Eye (tissue), 1 donor: ENCODE results near the gene PFN1.
"Not testable (repeated sequence)": the region's sequence is repeated elsewhere in the genome, so short reads cannot be mapped to it uniquely, and the experiment has no call there.

Experiments used
- DNase-seq: peaks from one replicate; pipeline ENCODE4 v3.0.0-alpha.2; 2015

Gene PFN1

DNA sequence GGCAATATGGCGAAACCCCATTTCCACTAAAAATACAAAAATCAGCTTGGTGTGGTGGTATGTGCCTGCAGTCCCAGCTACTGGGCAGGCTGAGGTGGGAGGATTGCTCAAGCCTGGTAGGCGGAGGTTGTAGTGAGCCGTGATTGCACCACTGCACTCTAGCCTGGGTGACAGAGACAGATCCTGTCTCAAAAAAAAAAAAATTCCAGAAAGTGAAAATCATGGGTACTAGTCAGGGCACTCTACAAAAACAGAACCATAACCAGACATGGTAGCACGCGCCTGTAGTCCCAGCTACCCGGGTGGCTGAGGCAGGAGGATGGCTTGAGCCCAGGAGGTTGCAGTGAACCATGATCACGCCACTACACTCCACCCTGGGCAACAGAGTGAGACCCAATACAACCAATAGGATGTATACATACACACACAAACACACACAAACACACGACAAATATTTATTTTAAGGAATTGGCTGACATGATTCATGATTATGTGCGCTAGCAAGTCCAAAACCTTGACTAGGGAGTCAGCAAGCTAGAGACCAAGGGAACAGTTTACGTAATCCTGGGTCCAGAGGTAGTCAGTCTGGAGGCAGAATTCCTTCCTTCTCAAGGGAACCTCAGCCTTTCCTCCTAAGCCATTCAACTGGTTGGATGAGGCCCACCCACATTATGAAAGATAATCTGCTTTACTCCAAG lies 27.8 kb downstream of the PFN1 start:
- DNase-seq, result no peak

DNA sequence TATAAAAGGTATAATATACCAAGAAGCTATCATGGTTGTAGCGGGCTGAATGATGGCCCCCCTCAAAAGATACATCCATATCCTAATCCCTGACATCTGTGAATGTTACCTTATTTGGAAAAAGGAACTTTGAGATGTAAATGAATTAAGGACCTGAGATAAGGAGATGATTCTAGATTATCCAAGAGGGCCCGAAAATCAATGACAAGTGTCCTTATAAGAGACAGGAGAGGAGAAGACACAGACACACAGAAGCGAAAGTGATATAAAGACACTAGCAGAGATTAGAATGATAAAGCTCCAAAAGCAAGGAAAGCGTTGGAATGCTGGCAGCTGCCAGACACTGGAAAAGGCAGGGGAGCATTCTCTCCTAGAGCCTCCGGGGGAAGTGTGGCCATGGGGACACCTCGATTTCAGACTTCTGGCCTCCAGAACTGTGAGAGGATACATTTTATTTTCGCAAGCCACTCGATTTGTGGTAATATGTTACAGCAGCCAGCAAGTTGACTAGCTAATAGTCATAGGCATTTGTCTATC lies 28.8 kb downstream of the PFN1 start:
- DNase-seq, result no peak

DNA sequence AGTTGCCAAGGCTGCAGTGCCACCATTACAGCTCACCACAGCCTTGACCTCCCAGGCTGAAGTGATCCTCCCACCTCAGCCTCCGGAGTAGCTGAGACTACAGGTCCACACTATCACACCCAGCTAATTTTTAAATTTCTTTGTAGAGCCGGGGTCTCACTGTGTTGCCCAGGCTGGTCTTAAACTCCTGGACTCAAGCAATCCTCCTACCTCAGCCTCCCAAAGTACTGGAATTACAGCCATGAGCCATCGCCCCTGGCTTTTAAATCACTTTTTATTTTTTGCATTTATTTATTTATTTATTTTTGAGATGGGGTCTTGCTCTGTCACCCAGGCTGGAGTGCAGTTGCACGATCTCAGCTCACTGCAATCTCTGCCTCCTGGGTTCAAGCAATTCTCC lies 33.8 kb downstream of the PFN1 start:
- not testable (repeated sequence) for DNase-seq

DNA sequence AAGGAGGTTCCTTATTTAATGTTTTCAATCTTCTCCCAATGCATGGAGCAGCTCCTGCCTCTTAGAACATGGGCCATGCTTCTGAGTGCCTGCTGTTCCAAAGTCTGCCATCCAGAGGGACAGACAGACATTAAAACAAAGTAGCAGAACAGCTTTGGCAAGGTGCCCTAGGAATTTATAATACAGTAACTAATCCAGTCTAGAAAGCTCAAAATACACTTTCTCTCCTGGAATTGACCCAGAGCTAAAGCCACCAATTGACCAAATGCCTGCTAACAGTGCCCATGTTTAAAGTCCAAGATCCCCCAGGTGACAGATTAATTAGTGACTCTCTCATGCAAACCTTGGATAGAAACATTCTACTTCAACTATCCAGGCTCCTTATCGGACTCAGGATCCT lies 34.3 kb downstream of the PFN1 start:
- DNase-seq, result peak; percentile 11

DNA sequence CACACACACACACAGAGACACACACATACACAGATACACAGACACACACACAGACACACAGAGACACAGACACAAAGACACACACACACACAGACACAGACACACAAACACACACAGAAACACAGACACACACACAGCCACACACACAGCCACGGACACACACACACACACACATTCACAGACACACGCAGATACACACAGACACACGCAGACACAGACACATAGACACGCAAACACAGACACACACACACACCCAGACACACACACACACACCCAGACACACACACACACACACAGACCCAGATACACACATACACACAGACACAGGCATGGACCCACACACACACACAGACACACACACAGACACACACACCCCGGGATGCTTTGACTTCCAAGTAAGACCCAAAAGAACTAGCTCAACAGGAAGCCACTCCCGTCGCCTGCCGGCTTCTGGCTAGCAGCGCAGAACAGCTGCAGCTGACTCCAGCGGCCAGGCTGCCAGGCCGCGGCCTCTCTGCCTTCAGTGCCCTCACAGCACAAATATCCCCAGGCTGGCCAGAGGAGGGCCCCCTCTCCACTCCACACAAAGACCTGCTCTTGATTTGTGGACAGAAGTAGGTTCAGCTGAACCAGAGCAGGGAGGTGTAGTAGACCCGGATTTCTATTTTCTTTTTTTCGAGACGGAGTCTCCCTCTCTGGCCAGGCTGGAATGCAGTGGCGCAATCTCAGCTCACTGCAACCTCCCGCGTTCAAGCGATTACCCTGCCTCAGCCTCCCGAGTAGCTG lies 39.4 kb downstream of the PFN1 start:
- peak; percentile 92 for DNase-seq

DNA sequence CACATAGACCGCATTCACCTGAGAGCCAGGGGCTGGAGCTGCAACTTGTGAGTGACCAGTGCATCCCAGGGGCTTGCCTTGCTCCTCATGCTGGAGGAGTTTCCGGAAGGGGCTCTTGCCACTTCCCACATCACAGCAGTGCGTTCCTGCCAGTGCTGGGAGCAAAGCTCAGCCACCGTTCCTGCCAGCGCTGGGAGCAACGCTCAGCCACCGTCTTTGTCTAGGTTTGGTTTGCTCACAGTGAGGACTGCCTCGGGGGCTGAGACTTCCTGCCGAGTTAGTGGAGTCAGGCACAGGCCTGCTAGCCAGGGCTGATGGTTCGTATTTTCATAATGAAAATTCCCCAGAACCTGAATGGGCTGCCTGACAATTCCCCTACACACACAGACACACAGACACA lies 40.0 kb downstream of the PFN1 start:
- DNase-seq, result peak; percentile 38

DNA sequence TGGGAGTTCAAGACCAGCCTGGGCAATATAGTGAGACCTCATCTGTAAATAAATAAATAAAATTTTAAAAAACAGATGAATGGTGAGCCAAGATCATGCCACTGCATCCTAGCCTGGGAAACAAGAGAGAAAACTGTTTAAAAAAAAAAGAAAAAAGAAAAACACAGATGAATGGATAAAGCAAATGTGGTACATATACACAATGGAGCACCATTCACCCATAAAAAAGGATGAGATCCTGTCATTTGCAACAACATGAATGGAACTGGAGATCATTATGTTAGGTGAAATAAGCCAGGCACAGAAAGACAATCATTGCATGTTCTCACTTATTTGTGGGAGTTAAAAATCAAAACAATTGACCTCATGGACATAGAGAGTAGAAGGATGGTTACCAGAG lies 41.7 kb downstream of the PFN1 start:
- not testable (repeated sequence) for DNase-seq

DNA sequence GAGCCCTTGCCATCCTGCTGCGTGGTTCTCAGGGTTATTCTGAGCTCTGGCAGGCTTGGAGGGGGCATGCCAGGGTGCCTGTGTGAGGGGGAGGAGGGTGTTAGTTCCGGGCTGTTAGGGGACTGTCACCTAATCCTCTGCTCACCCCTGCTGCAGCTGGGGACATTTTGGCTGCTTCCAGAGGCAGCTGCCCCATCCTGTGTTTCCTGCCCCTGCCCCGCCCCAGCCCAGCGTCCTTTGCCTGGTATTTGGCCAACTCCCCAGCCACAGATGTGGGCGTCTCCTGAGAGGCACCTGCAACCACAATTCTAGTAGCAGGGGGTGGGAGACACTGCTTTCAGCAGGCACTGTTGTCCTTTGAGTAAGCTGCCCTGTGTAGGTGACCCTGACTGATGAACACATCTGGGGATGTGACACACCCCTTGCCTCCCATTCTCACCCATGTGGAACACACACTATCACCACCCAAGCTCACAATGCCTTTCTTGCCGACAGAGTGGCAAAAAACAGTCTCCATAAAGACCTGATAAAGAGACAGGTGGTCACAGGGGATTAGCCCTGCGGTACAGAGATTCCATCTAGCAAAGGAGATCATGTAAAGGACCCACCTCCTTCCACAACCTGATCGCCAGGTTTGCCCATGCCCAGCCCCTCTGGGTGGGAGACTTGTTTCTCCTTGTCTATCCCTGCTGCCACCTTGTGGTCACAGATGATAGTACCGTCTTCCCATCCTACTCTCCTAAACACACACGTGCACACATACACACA lies 45.1 kb downstream of the PFN1 start, which contains the start of gene CHRNE:
TSS of gene CHRNE (minus strand) at position 48 of the 768 bp plus-strand sequence. CDS start at position 13, 35 bp downstream.
- peak; percentile 91 for DNase-seq

DNA sequence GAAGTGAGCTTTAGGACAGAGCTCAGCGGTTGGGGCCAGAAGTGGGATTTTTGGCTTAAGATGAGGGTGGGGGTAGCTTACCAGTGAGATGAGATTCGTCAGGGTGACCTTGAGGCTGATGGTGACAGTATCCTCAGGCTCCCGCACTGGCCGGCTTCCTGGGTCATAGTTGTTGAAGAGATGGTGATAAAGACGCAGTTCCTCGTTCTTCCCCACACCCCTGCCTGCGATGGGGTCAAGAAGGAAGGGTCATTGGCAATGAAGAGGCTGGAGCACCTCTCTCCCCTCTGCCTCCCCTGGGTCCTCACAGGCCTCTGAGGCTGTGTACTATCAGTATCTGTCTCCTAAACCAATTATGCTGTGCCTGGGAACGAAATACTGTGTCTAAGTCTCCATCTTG lies 45.8 kb downstream of the PFN1 start:
- no peak for DNase-seq

DNA sequence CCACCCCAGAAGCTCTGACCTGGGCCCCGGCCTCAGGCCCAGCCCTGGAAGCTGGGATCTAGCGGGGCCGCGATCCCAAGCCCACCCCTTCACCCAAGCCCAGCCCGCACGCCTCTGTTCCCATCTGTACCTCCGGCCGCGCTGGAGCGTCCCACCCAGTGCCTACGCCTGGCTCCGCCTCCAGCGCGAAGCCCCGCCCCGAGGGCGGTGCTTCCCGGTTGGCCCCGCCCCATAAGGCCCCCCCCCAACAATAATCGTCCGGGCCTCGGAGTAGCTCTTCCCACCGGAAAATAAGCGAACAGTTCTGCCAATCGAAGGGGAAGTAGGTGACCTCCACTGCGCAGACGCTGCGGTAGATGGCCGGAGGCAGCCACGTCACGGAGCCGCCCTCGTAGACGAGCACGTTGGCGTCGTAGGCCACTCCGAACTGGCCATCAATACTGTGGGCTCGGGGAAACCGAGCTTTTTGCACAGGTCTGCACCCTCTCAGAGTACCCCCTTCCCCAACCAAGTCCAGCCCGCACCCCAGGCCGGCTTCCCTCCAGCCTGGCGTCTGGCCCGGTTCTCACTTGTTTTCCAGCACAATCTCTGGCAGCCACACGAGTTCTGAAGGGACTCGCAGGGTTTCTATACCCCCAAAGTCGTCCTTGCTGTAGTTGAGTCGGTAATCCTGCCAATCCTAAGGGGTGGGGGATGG lies 46.5 kb downstream of the PFN1 start:
- DNase-seq, result peak; percentile 41

DNA sequence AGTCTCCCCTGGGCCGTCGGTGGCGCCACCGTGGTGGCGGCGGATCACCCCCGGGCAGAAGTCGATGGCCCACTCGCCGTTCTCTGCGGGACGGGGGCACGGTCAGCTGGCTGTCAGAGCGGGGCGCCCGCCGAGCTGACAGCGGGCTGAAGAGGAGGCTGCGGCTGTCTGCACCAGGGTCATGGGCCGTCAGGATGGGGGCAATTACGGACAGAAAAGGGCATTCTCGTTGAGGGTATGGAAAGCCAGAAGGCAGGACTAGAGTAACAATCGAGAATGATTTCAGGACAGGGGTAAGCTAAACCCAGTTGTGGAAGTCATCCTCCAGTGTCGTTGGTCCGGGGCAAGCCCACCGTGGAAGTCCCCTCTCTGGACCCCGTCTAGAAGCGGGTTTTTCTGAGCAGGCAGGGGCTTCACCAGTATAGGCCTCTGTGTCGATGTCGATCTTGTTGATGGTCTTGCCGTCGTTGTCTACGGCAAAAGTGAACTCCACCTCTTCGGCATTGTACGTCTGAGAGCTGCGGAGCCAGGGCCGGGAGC lies 47.2 kb downstream of the PFN1 start:
- peak; percentile 51 for DNase-seq

DNA sequence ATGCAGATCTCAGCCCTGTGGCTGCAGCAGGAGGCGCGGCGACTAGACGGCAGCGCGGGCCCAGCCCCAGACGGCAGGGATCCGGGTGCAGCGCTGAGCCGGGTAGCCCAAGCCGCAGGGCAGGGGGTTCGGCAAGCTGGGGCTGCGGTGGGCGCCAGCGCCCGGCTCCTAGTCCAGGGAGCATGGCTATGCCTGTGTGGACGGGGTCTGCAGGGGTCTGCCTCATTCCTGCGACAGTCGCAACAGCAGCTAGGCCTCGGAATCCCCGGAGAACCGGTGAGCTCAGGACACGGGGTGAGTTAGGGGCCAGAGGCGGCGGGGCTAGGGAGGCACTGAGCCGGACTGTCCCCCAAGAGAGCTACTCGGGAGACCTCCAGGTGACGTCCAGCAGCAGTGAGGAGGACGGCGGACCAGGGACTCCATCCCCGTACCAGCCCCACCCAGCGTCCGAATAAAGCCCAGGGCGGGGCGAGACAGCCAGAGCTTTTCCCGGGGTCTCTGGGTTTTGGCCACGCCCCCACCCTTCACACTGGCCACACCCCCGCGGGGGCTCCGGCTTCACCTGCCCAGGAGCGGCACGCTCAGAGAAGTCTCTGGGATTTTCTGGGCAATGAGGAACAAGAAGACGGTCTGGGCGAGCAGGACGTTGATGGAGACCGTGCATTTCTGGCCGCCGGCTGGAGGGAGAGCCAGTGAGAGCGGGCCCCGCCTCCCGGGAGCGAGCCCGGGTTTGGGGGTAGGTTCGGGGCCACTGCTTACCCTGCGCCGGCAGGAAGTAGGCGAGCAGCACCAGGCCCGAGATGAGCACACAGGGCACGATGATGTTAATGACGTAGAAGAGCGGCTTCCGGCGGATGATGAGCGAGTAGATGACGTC lies 47.9 kb downstream of the PFN1 start:
- peak; percentile 71 for DNase-seq

DNA sequence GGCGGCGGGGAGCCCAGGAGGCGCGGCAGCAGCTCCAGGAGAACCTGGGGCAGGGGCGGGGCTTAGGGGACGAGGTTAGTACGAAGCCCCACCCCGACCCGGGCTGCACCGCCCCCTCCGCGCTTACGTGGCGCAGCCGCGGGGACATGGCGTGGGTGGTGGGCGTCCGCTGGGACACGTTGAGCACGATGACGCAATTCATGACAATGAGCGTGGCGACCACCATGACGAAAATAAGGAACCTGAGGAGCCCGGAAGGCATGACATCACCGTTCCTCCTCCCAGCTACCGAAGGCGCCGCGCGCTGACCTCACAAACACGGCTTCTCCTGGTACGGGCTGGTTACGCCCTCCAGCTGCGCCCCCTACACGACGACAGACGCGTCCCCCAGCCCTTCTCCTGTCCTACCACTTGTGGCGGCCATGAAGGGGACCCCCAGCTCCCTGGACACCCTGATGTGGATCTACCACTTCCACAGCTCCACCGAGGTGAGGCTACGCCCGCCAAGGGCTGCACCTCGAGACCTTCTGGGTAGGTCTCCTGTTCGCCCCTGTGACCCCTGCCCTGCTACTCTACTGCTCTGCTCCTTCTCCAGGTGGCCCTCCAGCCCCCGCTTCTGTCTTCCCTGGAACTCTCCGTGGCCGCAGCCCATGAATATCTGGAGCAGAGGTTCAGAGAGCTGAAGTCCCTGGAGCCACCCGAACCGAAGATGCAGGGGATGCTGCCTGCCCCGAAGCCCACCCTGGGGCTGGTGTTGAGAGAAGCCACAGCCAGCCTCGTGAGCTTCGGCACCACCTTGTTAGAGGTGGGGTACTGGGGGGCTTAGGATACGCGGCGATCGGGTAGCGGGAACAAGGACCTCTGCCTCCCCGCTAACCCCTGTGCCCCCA lies 48.7 kb downstream of the PFN1 start, which contains the start of gene C17orf107:
TSS of gene C17orf107 (plus strand) at position 196 of the 890 bp plus-strand sequence. CDS start at position 423, 227 bp downstream.
- DNase-seq, result peak; percentile 86

DNA sequence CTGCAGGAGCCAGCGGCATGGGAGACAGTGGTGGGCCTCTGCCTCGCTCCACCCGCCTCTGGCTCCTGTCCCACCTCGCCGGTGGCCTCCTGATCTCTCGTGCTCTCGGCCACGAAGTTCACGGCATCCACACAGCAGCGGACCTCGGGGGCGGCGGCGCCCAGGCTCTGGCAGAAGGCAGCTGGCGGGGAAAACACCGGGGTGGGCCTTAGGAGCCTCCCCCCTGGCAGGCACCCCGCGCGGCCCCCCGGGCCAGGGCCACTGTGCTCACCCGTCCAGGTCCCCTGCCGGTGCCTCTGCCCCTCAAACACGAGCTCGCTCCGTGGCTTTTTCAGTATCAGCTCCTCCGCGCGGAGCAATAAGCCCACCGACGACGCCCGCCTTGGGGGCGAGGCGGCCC lies 49.4 kb downstream of the PFN1 start:
- DNase-seq, result no peak

DNA sequence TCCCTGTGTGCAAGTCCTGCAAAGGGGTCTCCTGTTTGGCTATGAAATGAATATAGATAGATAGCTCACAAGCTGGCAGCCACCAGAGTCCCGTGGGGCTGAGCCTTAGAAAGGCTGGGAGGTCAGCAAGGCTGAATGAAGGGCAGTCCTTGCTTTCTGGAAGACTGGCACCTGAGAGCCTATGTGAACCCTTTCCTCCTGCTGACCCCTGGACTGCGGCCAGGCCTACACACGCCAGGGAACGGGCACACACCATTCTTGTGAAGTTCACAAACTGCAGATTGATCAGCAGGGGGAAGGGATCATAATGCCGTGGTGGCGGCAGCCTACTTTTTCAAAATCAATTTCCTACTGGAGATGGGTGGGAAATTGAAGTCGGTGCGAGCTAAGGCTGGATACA lies 50.0 kb downstream of the PFN1 start:
- DNase-seq, result peak; percentile 12

DNA sequence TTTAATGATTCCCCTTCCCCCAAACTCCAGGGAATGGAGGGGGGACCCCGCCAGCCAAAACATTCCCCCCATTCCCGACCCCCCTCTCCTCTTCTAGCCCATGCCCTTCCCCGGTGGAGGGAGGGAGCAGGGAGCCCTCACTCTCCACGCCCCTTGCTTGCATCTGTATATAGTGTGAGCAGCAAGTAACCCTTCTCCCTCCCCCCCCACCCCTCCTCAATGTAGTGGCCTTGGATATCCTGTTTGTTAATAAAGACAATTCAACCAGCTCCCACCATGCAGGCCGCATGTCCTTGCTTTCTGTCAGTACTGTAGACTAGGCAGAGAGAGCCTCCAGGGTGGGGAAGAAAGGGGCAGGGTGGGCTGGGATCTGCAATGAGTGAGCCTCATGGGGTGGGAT lies 50.5 kb downstream of the PFN1 start:
- no peak for DNase-seq

DNA sequence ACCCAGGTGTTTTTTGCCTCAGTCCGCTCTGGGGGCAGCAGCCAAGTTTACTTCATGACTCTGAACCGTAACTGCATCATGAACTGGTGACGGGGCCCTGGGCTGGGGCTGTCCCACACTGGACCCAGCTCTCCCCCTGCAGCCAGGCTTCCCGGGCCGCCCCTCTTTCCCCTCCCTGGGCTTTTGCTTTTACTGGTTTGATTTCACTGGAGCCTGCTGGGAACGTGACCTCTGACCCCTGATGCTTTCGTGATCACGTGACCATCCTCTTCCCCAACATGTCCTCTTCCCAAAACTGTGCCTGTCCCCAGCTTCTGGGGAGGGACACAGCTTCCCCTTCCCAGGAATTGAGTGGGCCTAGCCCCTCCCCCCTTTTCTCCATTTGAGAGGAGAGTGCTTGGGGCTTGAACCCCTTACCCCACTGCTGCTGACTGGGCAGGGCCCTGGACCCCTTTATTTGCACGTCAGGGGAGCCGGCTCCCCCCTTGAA lies 51.1 kb downstream of the PFN1 start:
- no peak for DNase-seq

DNA sequence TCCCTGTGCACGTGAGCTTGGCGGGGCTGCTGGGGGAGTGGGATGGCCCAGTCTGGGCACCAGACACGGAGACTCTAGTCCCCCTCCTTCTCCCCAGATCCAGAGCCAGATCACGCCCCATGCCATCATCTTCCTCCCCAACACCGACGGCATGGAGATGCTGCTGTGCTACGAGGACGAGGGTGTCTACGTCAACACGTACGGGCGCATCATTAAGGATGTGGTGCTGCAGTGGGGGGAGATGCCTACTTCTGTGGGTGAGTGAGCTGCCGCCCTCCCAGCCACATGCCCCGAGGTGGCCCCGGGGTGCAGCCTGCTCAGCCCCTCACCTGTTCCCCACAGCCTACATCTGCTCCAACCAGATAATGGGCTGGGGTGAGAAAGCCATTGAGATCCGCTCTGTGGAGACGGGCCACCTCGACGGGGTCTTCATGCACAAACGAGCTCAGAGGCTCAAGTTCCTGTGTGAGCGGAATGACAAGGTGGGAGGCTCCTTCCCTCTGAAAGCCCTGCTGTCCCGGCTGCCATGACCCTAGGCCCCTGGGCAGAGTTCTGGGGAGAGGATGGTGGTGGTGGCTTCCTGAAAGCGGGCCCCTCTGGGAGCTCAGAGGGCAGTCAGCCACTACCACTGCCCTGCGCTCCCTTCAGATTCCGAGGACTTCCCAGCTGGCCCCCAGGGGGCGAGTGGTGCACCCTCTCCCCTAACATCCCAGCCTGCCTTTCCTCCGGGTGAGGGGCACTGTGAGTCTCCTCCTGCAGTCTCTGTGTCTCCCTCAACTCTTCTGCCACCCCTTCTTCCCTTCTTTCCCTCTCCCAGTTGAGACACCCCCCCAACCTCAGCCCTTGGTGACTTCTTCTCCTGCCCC lies 51.8 kb downstream of the PFN1 start:
- DNase-seq, result no peak
